Measurements from ENCODE around the gene AFTPH. TPM values are rescaled to one million over a fixed set of nuclear protein-coding genes. Genes with fewer than 3 reads are reported as not detected.

AFTPH gene
- total and polyA plus RNA-seq, 3 experiments from 2014 or later: 28.4 to 44.2 (median 41.4) TPM

DNA sequence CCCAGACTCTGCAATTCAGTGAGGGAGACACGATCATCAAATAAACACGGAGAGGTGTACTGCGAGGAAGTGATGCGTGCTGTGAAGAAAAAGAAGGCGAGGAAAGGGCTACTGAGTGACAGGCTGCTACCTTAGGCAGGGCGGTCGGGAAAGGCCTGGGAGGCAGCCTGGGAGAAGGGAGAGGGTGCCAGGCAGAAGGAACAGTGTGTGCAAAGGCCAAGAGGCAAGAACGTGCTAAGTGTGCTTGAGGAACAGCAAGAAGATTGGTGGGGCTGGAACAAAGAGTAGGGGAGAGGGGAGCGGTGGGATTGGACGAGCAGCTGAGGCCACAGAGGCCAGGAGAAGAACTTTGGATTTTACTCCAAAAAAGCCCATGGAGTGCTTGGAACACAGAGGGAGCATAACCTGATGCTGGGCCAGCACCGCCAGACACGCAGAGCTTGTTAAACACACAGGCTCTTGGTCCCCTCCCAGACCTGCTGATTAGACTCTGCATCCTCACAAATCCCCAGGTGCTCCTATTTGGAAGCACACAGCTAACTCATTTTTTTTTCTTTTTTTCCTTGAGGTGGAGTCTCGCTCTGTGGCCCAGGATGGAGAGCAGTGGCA lies 99.2 kb downstream of the AFTPH start:
- no peaks in the 10 kb centered on the region for H3K36me3 Mint-ChIP-seq
- Histone ChIP-seq H3K27me3 (ENCODE audit: insufficient read depth, low read length, poor library complexity, severe bottlenecking) (no peaks in the 10 kb centered on the region), H3K27ac (ENCODE audit: low read depth, low read length) (no peak overlapping the region), H3K4me1 (ENCODE audit: insufficient read depth, low read length) (no peaks in the 10 kb centered on the region), H3K4me3 (ENCODE audit: low read length) (no peak overlapping the region), H3K9me3 (ENCODE audit: low read length) (no peaks in the 10 kb centered on the region), H3K36me3 (ENCODE audit: insufficient read depth, low read length) (no peaks in the 10 kb centered on the region)
- peaks cover 0 to 2% of the 10 kb centered on the region in 2 donors for H3K27me3 Mint-ChIP-seq
- no peaks in the 10 kb centered on the region for H3K9me3 Mint-ChIP-seq
- DNase-seq: no peak
- ChIA-PET POLR2A (no interaction called here), CTCF (no interaction called here)
- no peaks in the 10 kb centered on the region for H3K4me1 Mint-ChIP-seq
- H3K27ac Mint-ChIP-seq: peak overlapping the region in 1 of 8 donors; percentile 73
- H3K4me3 Mint-ChIP-seq: no peak overlapping the region

DNA sequence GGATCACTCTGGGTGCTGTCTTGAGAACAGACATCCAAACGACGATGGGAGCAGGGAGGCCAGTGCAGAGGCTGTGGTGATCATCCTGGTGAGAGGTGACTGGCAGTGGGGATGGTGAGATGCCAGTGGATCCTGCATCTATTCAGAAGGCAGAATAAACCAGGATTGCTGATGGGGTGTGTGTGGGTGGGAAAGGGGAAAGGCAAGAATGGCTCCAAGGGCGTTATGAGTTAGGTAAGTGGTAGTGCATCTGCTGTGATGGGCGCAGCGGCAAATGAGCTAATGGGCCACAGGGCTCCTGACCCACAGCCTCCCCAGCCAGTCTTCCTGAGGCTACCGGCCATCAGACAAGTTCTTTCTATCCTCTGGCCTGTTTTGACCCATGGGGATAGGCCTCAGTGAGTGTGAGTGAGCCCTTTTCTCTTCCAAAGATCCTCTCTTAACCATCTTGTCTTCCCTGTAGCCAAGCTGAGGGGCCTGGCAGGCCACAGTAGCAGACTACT lies 100.0 kb downstream of the AFTPH start:
- Histone ChIP-seq H3K27ac (ENCODE audit: low read depth, low read length) (no peak overlapping the region), H3K36me3 (ENCODE audit: insufficient read depth, low read length) (no peaks in the 10 kb centered on the region), H3K4me1 (ENCODE audit: insufficient read depth, low read length) (no peaks in the 10 kb centered on the region), H3K27me3 (ENCODE audit: insufficient read depth, low read length, poor library complexity, severe bottlenecking) (no peaks in the 10 kb centered on the region), H3K9me3 (ENCODE audit: low read length) (no peaks in the 10 kb centered on the region), H3K4me3 (ENCODE audit: low read length) (no peak overlapping the region)
- peak overlapping the region in 1 of 8 donors; percentile 29 for H3K27ac Mint-ChIP-seq
- POLR2A ChIA-PET: no interaction called here
- no peaks in the 10 kb centered on the region for H3K4me1 Mint-ChIP-seq
- no peaks in the 10 kb centered on the region for H3K36me3 Mint-ChIP-seq
- peaks cover 0 to 2% of the 10 kb centered on the region in 2 donors for H3K27me3 Mint-ChIP-seq
- H3K4me3 Mint-ChIP-seq: no peak overlapping the region
- H3K9me3 Mint-ChIP-seq: no peaks in the 10 kb centered on the region
- no peak for DNase-seq
- CTCF ChIA-PET: no interaction called here

DNA sequence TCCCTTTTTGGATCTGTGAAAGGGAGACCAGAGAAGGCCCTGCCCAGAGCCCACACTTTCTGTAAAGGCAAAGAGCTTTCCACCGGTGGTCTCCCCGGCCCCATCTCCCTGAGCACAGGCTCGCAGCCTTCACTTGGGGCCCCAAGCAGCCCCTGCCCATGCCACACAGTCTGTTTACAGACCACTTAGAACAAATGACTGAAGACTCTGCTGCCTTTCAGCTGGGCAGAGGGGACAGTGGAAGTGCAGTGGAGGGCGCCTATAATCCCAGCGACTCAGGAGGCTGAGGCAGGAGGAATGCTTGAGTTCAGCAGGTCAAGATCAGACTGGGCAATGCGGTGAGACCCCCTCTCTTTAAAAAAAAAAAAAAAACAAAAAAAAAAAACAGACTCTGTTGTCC lies 100.7 kb downstream of the AFTPH start:
- H3K27ac ChIP-seq (ENCODE audit: low read depth, low read length): no peak overlapping the region
- no peak for DNase-seq
- no peaks in the 10 kb centered on the region for H3K9me3 ChIP-seq (ENCODE audit: low read length)
- no peaks in the 10 kb centered on the region for H3K9me3 Mint-ChIP-seq
- no peak overlapping the region for H3K4me3 Mint-ChIP-seq
- H3K27me3 Mint-ChIP-seq: no peaks in the 10 kb centered on the region
- peaks cover 0 to 3% (median 0%) of the 10 kb centered on the region in 3 donors for H3K36me3 Mint-ChIP-seq
- CTCF ChIA-PET: no interaction called here
- no peak overlapping the region for H3K4me3 ChIP-seq (ENCODE audit: low read length)
- H3K27me3 ChIP-seq (ENCODE audit: insufficient read depth, low read length, poor library complexity, severe bottlenecking): no peaks in the 10 kb centered on the region
- H3K4me1 Mint-ChIP-seq: no peaks in the 10 kb centered on the region
- no peaks in the 10 kb centered on the region for H3K36me3 ChIP-seq (ENCODE audit: insufficient read depth, low read length)
- no peak overlapping the region for H3K27ac Mint-ChIP-seq
- POLR2A ChIA-PET: no interaction called here
- no peaks in the 10 kb centered on the region for H3K4me1 ChIP-seq (ENCODE audit: insufficient read depth, low read length)

GRCh38 chr2:64625299-64626145 lies 101.4 kb downstream of the AFTPH start:
- H3K4me1 Mint-ChIP-seq: no peaks in the 10 kb centered on the region
- peak overlapping the region in 2 of 8 donors; percentile 25 to 33 for H3K27ac Mint-ChIP-seq
- no peaks in the 10 kb centered on the region for H3K27me3 ChIP-seq (ENCODE audit: insufficient read depth, low read length, poor library complexity, severe bottlenecking)
- peaks cover 0 to 6% (median 0%) of the 10 kb centered on the region in 3 donors for H3K36me3 Mint-ChIP-seq
- H3K27me3 Mint-ChIP-seq: no peaks in the 10 kb centered on the region
- ChIA-PET POLR2A (no interaction called here), CTCF (interaction anchor here (1.6 to 1.7 kb wide), 2 partner anchors 9 to 11 kb away, joined by 4 read pairs; no protein-coding TSS in a partner anchor)
- DNase-seq: peak in 1 of 5 donors; percentile 31
- no peaks in the 10 kb centered on the region for H3K4me1 ChIP-seq (ENCODE audit: insufficient read depth, low read length)
- H3K4me3 ChIP-seq (ENCODE audit: low read length): no peak overlapping the region
- H3K9me3 ChIP-seq (ENCODE audit: low read length): no peaks in the 10 kb centered on the region
- H3K9me3 Mint-ChIP-seq: no peaks in the 10 kb centered on the region
- peak overlapping the region in 2 of 7 donors; percentile 23 to 57 for H3K4me3 Mint-ChIP-seq
- no peaks in the 10 kb centered on the region for H3K36me3 ChIP-seq (ENCODE audit: insufficient read depth, low read length)
- H3K27ac ChIP-seq (ENCODE audit: low read depth, low read length): no peak overlapping the region

DNA sequence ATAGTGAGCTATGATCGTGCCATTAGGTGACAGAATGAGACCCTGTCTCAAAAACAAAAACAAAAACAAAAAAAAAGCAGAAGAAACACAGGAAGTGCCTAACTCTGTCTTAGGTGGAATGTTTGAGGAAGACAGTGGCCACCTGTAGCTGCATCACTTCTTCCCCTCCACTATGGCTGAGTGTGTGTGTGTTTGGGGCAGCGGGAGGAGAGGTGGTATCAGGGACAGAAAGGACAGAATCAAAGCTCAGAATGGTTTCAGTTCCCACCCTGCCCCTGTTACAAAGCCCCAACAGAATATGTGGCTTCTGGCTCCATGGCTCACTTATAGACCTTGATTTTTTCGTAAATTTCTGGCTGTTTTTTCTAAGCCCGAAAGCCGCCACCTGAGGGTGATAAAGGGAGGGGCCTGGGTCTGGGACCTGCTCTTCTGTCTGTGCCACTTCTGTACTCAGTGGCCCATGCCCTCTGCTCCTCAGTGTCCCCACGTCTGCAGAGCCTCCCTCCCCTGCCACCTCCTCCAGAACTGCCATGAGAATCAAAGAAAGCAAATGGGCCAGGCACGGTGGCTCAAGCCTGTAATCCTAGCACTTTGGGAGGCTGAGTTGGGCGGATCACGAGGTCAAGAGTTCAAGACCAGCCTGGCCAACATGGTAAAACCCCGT lies 102.2 kb downstream of the AFTPH start:
- POLR2A ChIA-PET: no interaction called here

DNA sequence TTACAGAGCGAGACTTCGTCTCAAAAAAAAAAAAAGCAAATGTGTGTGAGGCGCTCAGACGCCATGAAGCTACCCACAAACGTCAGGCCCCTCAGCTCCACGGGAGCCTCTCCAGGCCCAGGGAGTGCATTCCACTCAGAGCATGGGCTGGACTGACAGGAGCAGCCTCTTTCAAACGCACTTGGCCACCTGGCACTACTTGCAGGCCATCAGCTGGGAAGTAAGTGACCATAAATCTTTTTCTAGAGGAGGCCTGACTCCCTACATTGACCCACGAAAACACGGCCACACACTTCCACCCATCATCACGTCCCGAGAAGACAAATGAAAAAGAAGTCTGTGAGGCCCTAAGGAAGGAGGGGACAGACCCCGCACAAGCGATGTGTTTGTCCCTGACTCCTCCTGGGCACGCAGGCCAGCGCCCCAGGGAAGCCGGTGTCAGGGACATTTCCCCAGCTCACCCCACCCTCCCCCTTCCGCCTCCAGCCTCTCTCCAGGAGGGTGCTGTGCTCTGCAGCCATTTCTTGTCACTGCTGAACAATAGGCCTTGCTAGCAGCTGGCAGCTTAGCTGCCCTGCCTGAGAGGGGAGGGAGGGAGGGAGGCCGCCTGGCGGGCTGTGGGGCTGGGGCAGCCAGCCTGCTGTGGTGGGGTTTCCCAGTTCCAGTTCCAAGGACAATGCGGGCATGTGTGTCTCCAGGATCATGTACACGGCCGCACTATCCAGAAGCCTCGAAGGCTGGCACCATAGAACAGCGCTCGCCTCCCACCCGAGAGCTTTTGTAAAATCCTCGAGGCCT lies 103.0 kb downstream of the AFTPH start:
- Mint-ChIP-seq H3K27ac (no peak overlapping the region), H3K27me3 (no peaks in the 10 kb centered on the region), H3K36me3 (peaks cover 0 to 17% (median 6%) of the 10 kb centered on the region in 3 donors), H3K9me3 (no peaks in the 10 kb centered on the region), H3K4me1 (no peaks in the 10 kb centered on the region), H3K4me3 (no peak overlapping the region)
- peak in 1 of 5 donors; percentile 20 for DNase-seq
- H3K4me1 ChIP-seq (ENCODE audit: insufficient read depth, low read length): no peaks in the 10 kb centered on the region
- no peak overlapping the region for H3K27ac ChIP-seq (ENCODE audit: low read depth, low read length)
- no peaks in the 10 kb centered on the region for H3K36me3 ChIP-seq (ENCODE audit: insufficient read depth, low read length)
- no peaks in the 10 kb centered on the region for H3K9me3 ChIP-seq (ENCODE audit: low read length)
- POLR2A ChIA-PET: no interaction called here
- H3K4me3 ChIP-seq (ENCODE audit: low read length): no peak overlapping the region
- CTCF ChIA-PET: interaction anchor here (1.0 to 1.7 kb wide), 3 partner anchors 9 to 16 kb away, joined by 3 to 5 read pairs (median 4); no protein-coding TSS in a partner anchor
- no peaks in the 10 kb centered on the region for H3K27me3 ChIP-seq (ENCODE audit: insufficient read depth, low read length, poor library complexity, severe bottlenecking)

More for the DNA sequence above, 102.2 kb downstream of the AFTPH start:
- Mint-ChIP-seq H3K4me1 (no peaks in the 10 kb centered on the region), H3K27ac (no peak overlapping the region), H3K27me3 (no peaks in the 10 kb centered on the region), H3K36me3 (peaks cover 0 to 13% (median 6%) of the 10 kb centered on the region in 3 donors), H3K4me3 (peak overlapping the region in 2 of 7 donors; percentile 23 to 57), H3K9me3 (no peaks in the 10 kb centered on the region)
- peak in 1 of 5 donors; percentile 23 for DNase-seq
- CTCF ChIA-PET: interaction anchor here (1.6 to 1.7 kb wide), 2 partner anchors 10 to 12 kb away, joined by 4 read pairs; no protein-coding TSS in a partner anchor
- no peak overlapping the region for H3K4me3 ChIP-seq (ENCODE audit: low read length)
- H3K27me3 ChIP-seq (ENCODE audit: insufficient read depth, low read length, poor library complexity, severe bottlenecking): no peaks in the 10 kb centered on the region
- H3K36me3 ChIP-seq (ENCODE audit: insufficient read depth, low read length): no peaks in the 10 kb centered on the region
- H3K4me1 ChIP-seq (ENCODE audit: insufficient read depth, low read length): no peaks in the 10 kb centered on the region
- no peaks in the 10 kb centered on the region for H3K9me3 ChIP-seq (ENCODE audit: low read length)
- H3K27ac ChIP-seq (ENCODE audit: low read depth, low read length): no peak overlapping the region
